Right atrium auricular region (tissue), 2 donors: ENCODE data around the gene FKBP5. TPM values are rescaled to one million over a fixed set of nuclear protein-coding genes. Genes with fewer than 3 reads are reported as not detected.
"Not testable (repeated sequence)": the region's sequence is repeated elsewhere in the genome, so short reads cannot be mapped to it uniquely, and the experiment has no call there.

Source experiments
- DNase-seq: peaks from one replicate; pipeline ENCODE4 v3.0.0-alpha.2; 2019; ENCODE audit warnings: low spot score
- H3K27ac ChIP-seq, 2 donors: fragments of 200-600 bp; sonication (generic); 1 replicate in 1 of 2; 2 replicates in 1 of 2; pipeline ENCODE4 v1.5.1; 2016 to 2019
- H3K27me3 ChIP-seq, 2 donors: fragments of 200-600 bp; sonication (generic); one replicate each; pipeline versions ENCODE4 v1.5.1 to v1.6.0; 2017 to 2019
- H3K36me3 ChIP-seq: fragments of 200-600 bp; sonication (generic); one replicate; pipeline ENCODE4 v1.5.1; 2016
- H3K4me1 ChIP-seq, 2 donors: fragments of 200-600 bp; sonication (generic); one replicate each; pipeline versions ENCODE4 v1.5.1 to v1.6.0; 2017 to 2019
- H3K4me3 ChIP-seq, 2 donors: fragments of 200-600 bp; sonication (generic); 1 replicate in 1 of 2; 2 replicates in 1 of 2; pipeline ENCODE4 v1.5.1; 2017 to 2019; ENCODE audit warnings: mild to moderate bottlenecking in 1 of 2, moderate library complexity in 1 of 2
- H3K9me3 ChIP-seq, 2 donors: fragments of 200-600 bp; sonication (generic); one replicate each; pipeline ENCODE4 v1.5.1; 2019
- total RNA-seq, 2 donors: library from RNA; depleted of rRNA; stranded (reverse); fragments of >200 nt; gene quantifications; one replicate each; pipeline ENCODE4 v1.1.0, GENCODE V29; 2016
- TF ChIP-seq, protein P1 (sequence below), 2 donors: fragments of 200-600 bp; sonication (generic); IDR thresholded peaks; one replicate each; pipeline ENCODE4 v1.5.1; 2019; ENCODE audit warnings: antibody characterized with exemption in 2 of 2

FKBP5 gene
- total RNA-seq, 2 donors from 2014 or later: 135 TPM

DNA sequence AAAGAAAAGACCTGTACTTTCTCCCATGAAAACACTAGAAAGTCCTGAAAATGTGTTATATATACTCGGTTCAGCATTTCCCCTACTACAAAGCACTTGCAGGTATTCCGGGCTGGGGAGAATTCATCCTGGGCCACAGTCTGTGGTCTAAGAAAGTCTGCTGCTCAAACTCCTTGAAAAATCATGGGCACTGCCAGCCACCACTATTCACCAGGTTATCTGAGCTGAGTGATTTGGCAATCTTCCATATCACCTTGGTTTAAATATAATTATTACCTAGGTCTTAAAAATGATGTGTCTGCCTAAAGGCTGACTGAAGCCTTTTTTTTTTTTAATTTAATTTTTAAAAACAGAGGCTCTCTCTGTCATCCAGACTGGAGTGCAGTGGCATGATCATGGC is 11.3 kb downstream of the FKBP5 start:
- Histone ChIP-seq H3K4me3 (no peak overlapping the region), H3K27ac (no peak overlapping the region), H3K36me3 (peaks cover 40% of the 10 kb centered on the region), H3K4me1 (peaks cover 0 to 72% of the 10 kb centered on the region in 2 donors), H3K9me3 (no peaks in the 10 kb centered on the region), H3K27me3 (no peaks in the 10 kb centered on the region)
- no peak for DNase-seq
- TF ChIP-seq, protein P1, sequence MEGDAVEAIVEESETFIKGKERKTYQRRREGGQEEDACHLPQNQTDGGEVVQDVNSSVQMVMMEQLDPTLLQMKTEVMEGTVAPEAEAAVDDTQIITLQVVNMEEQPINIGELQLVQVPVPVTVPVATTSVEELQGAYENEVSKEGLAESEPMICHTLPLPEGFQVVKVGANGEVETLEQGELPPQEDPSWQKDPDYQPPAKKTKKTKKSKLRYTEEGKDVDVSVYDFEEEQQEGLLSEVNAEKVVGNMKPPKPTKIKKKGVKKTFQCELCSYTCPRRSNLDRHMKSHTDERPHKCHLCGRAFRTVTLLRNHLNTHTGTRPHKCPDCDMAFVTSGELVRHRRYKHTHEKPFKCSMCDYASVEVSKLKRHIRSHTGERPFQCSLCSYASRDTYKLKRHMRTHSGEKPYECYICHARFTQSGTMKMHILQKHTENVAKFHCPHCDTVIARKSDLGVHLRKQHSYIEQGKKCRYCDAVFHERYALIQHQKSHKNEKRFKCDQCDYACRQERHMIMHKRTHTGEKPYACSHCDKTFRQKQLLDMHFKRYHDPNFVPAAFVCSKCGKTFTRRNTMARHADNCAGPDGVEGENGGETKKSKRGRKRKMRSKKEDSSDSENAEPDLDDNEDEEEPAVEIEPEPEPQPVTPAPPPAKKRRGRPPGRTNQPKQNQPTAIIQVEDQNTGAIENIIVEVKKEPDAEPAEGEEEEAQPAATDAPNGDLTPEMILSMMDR (IDR thresholded peaks at IDR 0.05): no peak

DNA sequence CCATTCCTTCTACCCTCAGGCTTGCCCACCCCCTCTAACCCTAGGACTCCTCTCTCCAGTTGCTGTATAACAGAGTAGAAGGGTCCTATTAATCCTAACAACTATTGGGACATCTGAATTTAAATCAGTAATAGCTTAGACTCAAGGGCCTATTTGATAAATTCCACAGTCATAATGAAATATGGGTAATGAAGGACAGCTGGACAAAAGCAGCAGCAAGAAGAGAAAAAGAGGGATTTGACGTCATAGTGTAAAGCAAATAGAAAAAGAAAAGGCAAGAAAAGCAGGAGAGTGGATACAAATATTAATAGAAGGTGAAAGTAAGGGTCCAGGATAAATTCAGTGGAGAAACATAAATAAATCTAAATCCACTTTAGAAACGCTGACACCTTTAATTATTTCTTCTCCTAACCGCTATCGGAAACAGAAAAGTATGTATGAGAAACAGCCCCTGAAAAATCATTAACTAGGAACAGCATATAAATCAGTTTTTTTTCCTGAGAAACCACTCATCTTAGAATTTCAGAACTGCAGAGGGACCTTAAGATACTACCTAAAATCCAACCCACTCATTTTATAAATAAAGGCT is 12.8 kb downstream of the FKBP5 start:
- Histone ChIP-seq H3K4me3 (no peak overlapping the region), H3K4me1 (peaks cover 0 to 59% of the 10 kb centered on the region in 2 donors), H3K36me3 (peaks cover 27% of the 10 kb centered on the region), H3K9me3 (no peaks in the 10 kb centered on the region), H3K27me3 (no peaks in the 10 kb centered on the region), H3K27ac (no peak overlapping the region)
- DNase-seq: no peak
- TF ChIP-seq, protein P1 (IDR thresholded peaks at IDR 0.05): no peak

DNA sequence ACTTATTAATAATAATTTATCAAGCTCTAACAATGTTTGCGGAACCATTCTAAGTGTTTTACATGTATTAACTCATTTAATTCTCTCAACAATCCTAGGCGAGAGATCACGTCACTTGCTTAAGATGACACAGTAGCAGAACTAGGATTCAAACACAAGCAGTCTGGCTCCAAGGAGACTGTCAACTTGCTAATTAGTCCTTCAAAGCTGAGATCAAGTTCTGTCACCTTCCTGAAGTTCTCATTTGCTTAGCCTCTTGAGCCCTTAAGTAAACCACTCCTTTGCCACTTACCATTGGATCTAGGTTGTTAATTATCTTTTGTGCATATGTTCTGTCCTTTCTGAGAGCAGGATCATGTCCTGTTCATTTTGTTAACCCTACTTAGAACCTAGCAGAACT is 14.1 kb downstream of the FKBP5 start:
- H3K27me3 ChIP-seq: no peaks in the 10 kb centered on the region
- TF ChIP-seq, protein P1 (IDR thresholded peaks at IDR 0.05): no peak
- H3K4me1 ChIP-seq: peaks cover 0 to 55% of the 10 kb centered on the region in 2 donors
- peaks cover 24% of the 10 kb centered on the region for H3K36me3 ChIP-seq
- H3K4me3 ChIP-seq: no peak overlapping the region
- no peaks in the 10 kb centered on the region for H3K9me3 ChIP-seq
- no peak overlapping the region for H3K27ac ChIP-seq
- DNase-seq: no peak

DNA sequence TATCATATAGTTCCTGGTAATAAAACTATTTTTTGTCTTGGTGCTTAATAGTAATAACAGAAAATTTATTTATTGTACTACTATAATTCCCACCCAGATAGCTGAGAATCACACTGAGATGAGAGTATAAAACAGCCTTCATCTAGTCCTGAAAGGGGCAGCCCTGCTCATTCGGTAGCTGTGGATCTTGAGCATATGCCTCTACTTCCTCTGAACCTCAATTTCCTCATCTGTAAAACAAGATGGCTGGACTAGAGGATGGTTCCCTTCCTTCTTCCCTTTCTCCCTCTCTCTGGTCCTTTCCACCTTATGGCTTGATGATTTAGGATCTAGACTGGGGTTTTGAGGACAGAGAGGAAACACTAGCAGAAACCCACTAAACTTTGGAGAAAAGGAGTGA is 15.0 kb downstream of the FKBP5 start:
- Histone ChIP-seq H3K9me3 (no peaks in the 10 kb centered on the region), H3K4me3 (no peak overlapping the region), H3K27me3 (no peaks in the 10 kb centered on the region), H3K4me1 (peaks cover 0 to 62% of the 10 kb centered on the region in 2 donors), H3K36me3 (peaks cover 16% of the 10 kb centered on the region), H3K27ac (no peak overlapping the region)
- no peak for DNase-seq
- TF ChIP-seq, protein P1 (IDR thresholded peaks at IDR 0.05): no peak

DNA sequence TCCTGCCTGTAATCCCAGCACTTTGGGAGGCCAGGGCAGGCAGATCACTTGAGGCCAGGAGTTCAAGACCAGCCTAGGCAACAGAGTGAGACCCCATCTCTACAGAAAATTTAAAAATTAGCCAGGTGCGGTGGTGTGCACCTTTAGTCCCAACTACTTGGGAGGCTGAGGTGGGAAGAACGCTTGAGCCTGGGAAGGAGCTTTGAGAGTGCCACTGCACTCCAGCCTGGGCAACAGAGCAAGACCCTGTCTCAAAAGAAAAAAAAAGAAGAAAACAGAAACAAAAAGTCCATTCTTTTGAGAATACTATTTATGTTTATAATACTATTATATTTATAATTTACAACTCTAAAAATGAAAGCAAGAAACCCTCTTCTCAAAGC is 15.4 kb downstream of the FKBP5 start:
- H3K9me3 ChIP-seq, H3K27me3 ChIP-seq, H3K27ac ChIP-seq, DNase-seq, H3K4me3 ChIP-seq: not testable (repeated sequence)
- Histone ChIP-seq H3K36me3 (peaks cover 11% of the 10 kb centered on the region), H3K4me1 (peaks cover 0 to 59% of the 10 kb centered on the region in 2 donors)

DNA sequence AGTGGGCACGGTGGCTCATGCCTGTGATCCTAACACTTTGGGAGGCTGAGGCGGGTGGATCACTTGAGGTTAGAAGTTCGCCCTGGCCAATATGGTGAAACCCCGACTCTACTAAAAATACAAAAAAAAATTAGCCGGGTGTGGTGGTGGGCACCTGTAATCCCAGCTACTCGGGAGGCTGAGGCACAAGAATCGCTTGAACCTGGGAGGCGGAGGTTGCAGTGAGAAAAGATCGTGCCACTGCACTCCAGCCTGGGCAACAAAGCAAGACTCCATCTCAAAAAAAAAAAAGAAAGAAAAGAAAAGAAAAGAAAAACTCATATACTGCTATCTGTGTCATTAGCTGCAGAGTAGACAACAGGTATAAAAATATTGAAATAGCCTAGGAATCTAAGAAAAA is 18.3 kb downstream of the FKBP5 start:
- not testable (repeated sequence) for H3K4me3 ChIP-seq, H3K36me3 ChIP-seq, H3K9me3 ChIP-seq, H3K27ac ChIP-seq, H3K27me3 ChIP-seq, DNase-seq
- H3K4me1 ChIP-seq: peaks cover 0 to 55% of the 10 kb centered on the region in 2 donors

DNA sequence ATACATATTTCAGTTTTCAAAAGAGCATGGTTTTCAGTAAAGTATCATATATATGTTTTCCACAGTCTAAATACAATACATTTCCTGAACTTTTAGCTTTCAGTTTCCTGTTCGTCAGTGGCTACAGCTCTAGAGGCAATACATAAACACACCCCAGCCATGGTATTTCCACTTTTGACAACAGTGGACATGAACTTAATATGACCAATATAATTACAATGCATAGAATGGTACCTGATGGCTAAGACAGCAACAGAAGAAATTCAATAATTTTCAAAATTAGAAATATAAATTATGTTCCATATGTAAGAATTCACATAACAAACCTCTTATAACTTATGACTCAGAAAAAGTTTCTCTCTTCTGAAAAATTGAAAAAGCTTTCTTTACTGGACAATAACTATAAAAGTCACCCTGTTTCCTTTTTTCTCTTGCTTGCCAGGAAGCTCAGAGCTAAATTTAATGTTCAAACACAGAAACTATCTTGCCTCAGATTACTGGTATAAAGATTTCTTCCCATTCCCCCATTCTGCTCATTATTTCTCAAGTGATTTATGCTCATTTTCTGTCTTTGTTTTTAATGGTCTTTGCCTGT is 19.2 kb downstream of the FKBP5 start:
- H3K36me3 ChIP-seq: peaks cover 8% of the 10 kb centered on the region
- TF ChIP-seq, protein P1 (IDR thresholded peaks at IDR 0.05): no peak
- no peak for DNase-seq
- H3K27ac ChIP-seq: no peak overlapping the region
- H3K27me3 ChIP-seq: no peaks in the 10 kb centered on the region
- H3K4me3 ChIP-seq: no peak overlapping the region
- peaks cover 0 to 55% of the 10 kb centered on the region in 2 donors for H3K4me1 ChIP-seq
- no peaks in the 10 kb centered on the region for H3K9me3 ChIP-seq
